ENCODE results near the gene EGR1. TPM values are rescaled to one million over a fixed set of nuclear protein-coding genes. Genes with fewer than 3 reads are reported as not detected.

Gene EGR1
- total and polyA plus RNA-seq, 2 of the 4 experiments (the other 2 are of a cell fraction) = 2.9 to 104 TPM

DNA sequence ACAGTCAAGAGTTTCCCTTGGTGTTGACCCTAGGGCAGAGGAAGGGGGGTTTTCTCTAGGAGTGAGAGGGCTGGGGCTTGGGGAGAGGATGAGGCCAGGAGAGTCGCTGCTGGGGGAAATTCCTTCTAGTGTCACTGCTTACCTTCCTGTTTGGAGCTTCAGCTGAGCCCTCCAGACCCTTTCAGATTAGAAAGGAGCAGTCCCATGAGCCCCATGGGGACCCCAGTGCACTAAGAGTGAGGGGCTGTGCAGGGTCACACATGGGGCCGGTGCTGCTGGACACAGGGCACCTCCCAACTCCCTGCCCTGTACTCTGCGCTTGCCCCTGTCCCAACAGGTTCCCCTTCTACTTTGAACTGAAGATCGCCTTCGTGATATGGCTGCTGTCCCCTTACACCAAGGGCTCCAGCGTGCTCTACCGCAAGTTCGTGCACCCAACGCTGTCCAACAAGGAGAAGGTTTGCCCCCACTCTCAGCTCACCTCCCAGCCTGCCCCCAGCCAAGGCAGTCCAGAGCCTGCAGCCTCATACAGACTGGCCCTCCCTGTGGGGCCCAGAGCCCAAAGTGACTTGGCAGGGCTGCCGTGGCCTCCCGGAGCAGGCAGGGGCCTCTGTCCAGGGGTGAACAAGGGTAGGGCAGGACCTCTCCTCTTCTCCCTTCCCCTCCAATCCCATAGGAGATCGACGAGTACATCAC, 21.1 kb upstream of the EGR1 start:
- no TSS peak for BruUV-seq (replicated peaks)
- no peaks in the 10 kb centered on the region for H3K36me3 ChIP-seq (ENCODE audit: control insufficient read depth, insufficient read depth, low read length)
- no peak overlapping the region for H3K27ac ChIP-seq (ENCODE audit: insufficient read depth, low read length)
- no peak overlapping the region for H3K4me3 ChIP-seq (ENCODE audit: insufficient read depth, low read depth, low read length)
- H2AK9ac ChIP-seq (replicated peaks; ENCODE audit: low read depth, low read length, poor library complexity) = no peak overlapping the region
- H2BK120ac ChIP-seq (ENCODE audit: low read depth, low read length) = no peak overlapping the region
- no peaks in the 10 kb centered on the region for H3K27me3 ChIP-seq (ENCODE audit: control insufficient read depth, insufficient read depth, low read length)
- in situ Hi-C loops (cut with MboI; ENCODE audit: low sequenced_read_pairs) (no loop called here), intact Hi-C loops (cut with micrococcal nuclease) (no loop called here), dilution Hi-C loops (cut with HindIII; ENCODE audit: low sequenced_read_pairs, unreplicated experiment) (no loop called here)
- ATAC-seq (ENCODE audit: low read depth) = no peak
- no peaks in the 10 kb centered on the region for H3K9me3 ChIP-seq (ENCODE audit: control insufficient read depth, insufficient read depth, low read length)
- POLR2A ChIA-PET (ENCODE audit: unreplicated experiment) = no interaction called here
- TF ChIP-seq, protein P1, sequence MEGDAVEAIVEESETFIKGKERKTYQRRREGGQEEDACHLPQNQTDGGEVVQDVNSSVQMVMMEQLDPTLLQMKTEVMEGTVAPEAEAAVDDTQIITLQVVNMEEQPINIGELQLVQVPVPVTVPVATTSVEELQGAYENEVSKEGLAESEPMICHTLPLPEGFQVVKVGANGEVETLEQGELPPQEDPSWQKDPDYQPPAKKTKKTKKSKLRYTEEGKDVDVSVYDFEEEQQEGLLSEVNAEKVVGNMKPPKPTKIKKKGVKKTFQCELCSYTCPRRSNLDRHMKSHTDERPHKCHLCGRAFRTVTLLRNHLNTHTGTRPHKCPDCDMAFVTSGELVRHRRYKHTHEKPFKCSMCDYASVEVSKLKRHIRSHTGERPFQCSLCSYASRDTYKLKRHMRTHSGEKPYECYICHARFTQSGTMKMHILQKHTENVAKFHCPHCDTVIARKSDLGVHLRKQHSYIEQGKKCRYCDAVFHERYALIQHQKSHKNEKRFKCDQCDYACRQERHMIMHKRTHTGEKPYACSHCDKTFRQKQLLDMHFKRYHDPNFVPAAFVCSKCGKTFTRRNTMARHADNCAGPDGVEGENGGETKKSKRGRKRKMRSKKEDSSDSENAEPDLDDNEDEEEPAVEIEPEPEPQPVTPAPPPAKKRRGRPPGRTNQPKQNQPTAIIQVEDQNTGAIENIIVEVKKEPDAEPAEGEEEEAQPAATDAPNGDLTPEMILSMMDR (conservative IDR thresholded peaks at IDR 0.05; ENCODE audit: low read depth, low read length) = no peak
- TF ChIP-seq RAD21 (IDR thresholded peaks at IDR 0.05; ENCODE audit: low read length) (no peak), MAFK (IDR thresholded peaks at IDR 0.05; ENCODE audit: low read depth, low read length) (no peak), FOS (IDR thresholded peaks at IDR 0.05; ENCODE audit: low read depth, low read length) (no peak), MAZ (IDR thresholded peaks at IDR 0.05; ENCODE audit: borderline replicate concordance, low read depth, low read length) (no peak), POLR2A (IDR thresholded peaks at IDR 0.05; ENCODE audit: low read depth, low read length) (no peak), CHD1 (IDR thresholded peaks at IDR 0.05; ENCODE audit: low read depth, low read length) (no peak)
- TF ChIP-seq, protein P2, sequence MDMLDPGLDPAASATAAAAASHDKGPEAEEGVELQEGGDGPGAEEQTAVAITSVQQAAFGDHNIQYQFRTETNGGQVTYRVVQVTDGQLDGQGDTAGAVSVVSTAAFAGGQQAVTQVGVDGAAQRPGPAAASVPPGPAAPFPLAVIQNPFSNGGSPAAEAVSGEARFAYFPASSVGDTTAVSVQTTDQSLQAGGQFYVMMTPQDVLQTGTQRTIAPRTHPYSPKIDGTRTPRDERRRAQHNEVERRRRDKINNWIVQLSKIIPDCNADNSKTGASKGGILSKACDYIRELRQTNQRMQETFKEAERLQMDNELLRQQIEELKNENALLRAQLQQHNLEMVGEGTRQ (IDR thresholded peaks at IDR 0.05; ENCODE audit: low read depth, low read length) = no peak
- H3K4ac ChIP-seq (ENCODE audit: low read depth, low read length) = no peak overlapping the region
- no peak overlapping the region for H2BK20ac ChIP-seq (ENCODE audit: low read depth, low read length)
- no peak overlapping the region for H4K91ac ChIP-seq (ENCODE audit: insufficient read depth, low read depth, low read length)
- no peak overlapping the region for H3K4me2 ChIP-seq (ENCODE audit: low read depth, low read length)
- H3K56ac ChIP-seq (ENCODE audit: extremely low read depth, insufficient read depth, low read length) = no peak overlapping the region
- H3K9ac ChIP-seq (ENCODE audit: low read depth, low read length) = no peak overlapping the region
- WGBS, 2 experiments (ENCODE audit: extremely low coverage in 2 of 2, insufficient read length in 1 of 2) = 95% methylated on average over 3 of the region's 13 CpGs; no CpG with 5 or more reads in 1 of the 2 experiments
- peaks cover 7% of the 10 kb centered on the region; the same call in 1 of the 2 replicates for H3K9me1 ChIP-seq (ENCODE audit: insufficient read depth, low read length)
- H2BK5ac ChIP-seq (ENCODE audit: low read depth, low read length, poor library complexity, severe bottlenecking) = no peak overlapping the region
- DNase-seq = no peak
- H2AFZ ChIP-seq (replicated peaks; ENCODE audit: low read length, poor library complexity) = no peak overlapping the region
- CTCF ChIA-PET = interaction anchor here (1.3 kb wide), 1 partner anchor 60 kb away, joined by 3 read pairs; no protein-coding TSS in a partner anchor
- no peak overlapping the region for H3K14ac ChIP-seq (replicated peaks; ENCODE audit: low read depth, low read length)
- no peaks in the 10 kb centered on the region for H4K20me1 ChIP-seq (ENCODE audit: insufficient read depth, low read length)
- H3K18ac ChIP-seq (ENCODE audit: low read depth, low read length) = no peak overlapping the region
- H3K23ac ChIP-seq (ENCODE audit: low read depth, low read length) = no peak overlapping the region
- peaks cover 0 to 8% of the 10 kb centered on the region in 2 experiments; a peak in 2 of 4 replicates for H3K79me1 ChIP-seq (ENCODE audit: low read depth in 1 of 2, low read length in 2 of 2)
- H4K8ac ChIP-seq (ENCODE audit: low read depth in 2 of 2, low read length in 2 of 2) = no peak overlapping the region
- peaks cover 7% of the 10 kb centered on the region; the same call in 1 of the 2 replicates for H3K4me1 ChIP-seq (ENCODE audit: control insufficient read depth, insufficient read depth, low read length)
- no peak overlapping the region for H2AK5ac ChIP-seq (ENCODE audit: low read depth, low read length)
- H4K5ac ChIP-seq (ENCODE audit: low read depth, low read length) = no peak overlapping the region
- no peak overlapping the region for H2BK15ac ChIP-seq (ENCODE audit: low read depth, low read length)

Data from IMR-90 (cell line).